Spleen (tissue), 7 donors: ENCODE measurements around the gene SLC7A14.

ENCODE experiments used
- POLR2A ChIP-seq, 3 donors: fragments of 450-650 bp; IDR thresholded peaks; one replicate each; pipeline ENCODE4 v1.5.1; 2017; ENCODE audit warnings: antibody characterized with exemption in 3 of 3, mild to moderate bottlenecking in 1 of 3
- POLR2AphosphoS5 ChIP-seq, 3 donors: sonication (generic); formaldehyde crosslinking; IDR thresholded peaks; one replicate each; pipeline ENCODE4 v1.5.1; 2017; ENCODE audit warnings: antibody characterized with exemption in 3 of 3
- TF ChIP-seq, protein P1 (sequence below), 11 experiments: fragments of 200-600 bp in 7 of 11; fragments of 450-650 bp in 4 of 11; sonication (generic) in 4 of 11; IDR thresholded peaks in 8 of 11; conservative IDR thresholded peaks in 3 of 11; 1 replicate in 7 of 11; 2 replicates in 4 of 11; pipeline versions ENCODE4 v1.4.0 to v1.8.0; 2016 to 2021; ENCODE audit warnings: antibody characterized with exemption in 11 of 11, inconsistent platforms in 4 of 11, mild to moderate bottlenecking in 1 of 11
- donor health status: DM: no; HTN: no; CAD: no; lungs with moderate emphysema.
- donor health status: DM: no; HTN: no; CAD: no.
- donor health status: DM: no; HTN: no; CAD: no.

DNA sequence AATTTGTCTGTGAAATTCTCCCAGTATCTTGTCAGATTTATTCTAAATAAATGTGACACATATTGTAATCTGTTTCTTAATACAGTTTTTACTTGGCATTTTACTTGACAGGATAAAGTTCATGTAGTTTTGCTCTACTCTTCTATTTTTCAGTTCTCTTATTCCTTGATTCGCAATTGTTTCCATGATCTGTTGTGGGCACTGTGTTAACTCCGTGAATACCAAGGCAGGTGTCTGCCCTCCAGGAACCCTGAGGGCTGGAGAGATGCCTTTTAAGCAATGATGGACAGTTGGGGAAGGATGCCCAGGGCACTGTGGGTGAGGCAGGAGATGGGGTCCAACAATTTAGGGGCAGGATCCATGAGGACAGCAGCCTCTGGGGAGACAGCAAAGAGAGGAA, 164.1 kb downstream of the SLC7A14 start:
- TF ChIP-seq, protein P1, sequence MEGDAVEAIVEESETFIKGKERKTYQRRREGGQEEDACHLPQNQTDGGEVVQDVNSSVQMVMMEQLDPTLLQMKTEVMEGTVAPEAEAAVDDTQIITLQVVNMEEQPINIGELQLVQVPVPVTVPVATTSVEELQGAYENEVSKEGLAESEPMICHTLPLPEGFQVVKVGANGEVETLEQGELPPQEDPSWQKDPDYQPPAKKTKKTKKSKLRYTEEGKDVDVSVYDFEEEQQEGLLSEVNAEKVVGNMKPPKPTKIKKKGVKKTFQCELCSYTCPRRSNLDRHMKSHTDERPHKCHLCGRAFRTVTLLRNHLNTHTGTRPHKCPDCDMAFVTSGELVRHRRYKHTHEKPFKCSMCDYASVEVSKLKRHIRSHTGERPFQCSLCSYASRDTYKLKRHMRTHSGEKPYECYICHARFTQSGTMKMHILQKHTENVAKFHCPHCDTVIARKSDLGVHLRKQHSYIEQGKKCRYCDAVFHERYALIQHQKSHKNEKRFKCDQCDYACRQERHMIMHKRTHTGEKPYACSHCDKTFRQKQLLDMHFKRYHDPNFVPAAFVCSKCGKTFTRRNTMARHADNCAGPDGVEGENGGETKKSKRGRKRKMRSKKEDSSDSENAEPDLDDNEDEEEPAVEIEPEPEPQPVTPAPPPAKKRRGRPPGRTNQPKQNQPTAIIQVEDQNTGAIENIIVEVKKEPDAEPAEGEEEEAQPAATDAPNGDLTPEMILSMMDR (IDR thresholded peaks at IDR 0.05 in 8 of 11, conservative IDR thresholded peaks at IDR 0.05 in 3 of 11), result no peak
- TF ChIP-seq POLR2A (IDR thresholded peaks at IDR 0.05) (no peak), POLR2AphosphoS5 (IDR thresholded peaks at IDR 0.05) (no peak)
